Muscle layer of duodenum (tissue), 2 donors: ENCODE data around the gene DLG5.

Experiments used
- H3K27ac ChIP-seq: one replicate; pipeline ENCODE4 v1.7.0; 2013; ENCODE audit warnings: mild to moderate bottlenecking, low read length
- H3K27me3 ChIP-seq: one replicate; pipeline ENCODE4 v1.7.0; 2013; ENCODE audit warnings: low read depth, mild to moderate bottlenecking, control low read depth, low read length
- H3K36me3 ChIP-seq, 2 donors: one replicate each; pipeline ENCODE4 v1.7.0; 2013; ENCODE audit warnings: low read length in 2 of 2, control low read depth in 1 of 2, mild to moderate bottlenecking in 1 of 2; ENCODE audit not compliant: insufficient read depth in 2 of 2, control insufficient read depth in 1 of 2
- H3K4me1 ChIP-seq, 2 donors: one replicate each; pipeline ENCODE4 v1.7.0; 2013; ENCODE audit warnings: low read length in 2 of 2, mild to moderate bottlenecking in 2 of 2, control low read depth in 1 of 2, moderate library complexity in 1 of 2; ENCODE audit not compliant: insufficient read depth in 2 of 2, control insufficient read depth in 1 of 2
- H3K4me3 ChIP-seq, 2 donors: one replicate each; pipeline ENCODE4 v1.7.0; 2013; ENCODE audit warnings: low read length in 2 of 2, low read depth in 1 of 2, mild to moderate bottlenecking in 1 of 2
- H3K9me3 ChIP-seq, 2 donors: one replicate each; pipeline ENCODE4 v1.7.0; 2013; ENCODE audit warnings: low read length in 2 of 2, control low read depth in 1 of 2, mild to moderate bottlenecking in 1 of 2; ENCODE audit not compliant: control insufficient read depth in 1 of 2
- donor health status: healthy.

The DLG5 gene

DNA sequence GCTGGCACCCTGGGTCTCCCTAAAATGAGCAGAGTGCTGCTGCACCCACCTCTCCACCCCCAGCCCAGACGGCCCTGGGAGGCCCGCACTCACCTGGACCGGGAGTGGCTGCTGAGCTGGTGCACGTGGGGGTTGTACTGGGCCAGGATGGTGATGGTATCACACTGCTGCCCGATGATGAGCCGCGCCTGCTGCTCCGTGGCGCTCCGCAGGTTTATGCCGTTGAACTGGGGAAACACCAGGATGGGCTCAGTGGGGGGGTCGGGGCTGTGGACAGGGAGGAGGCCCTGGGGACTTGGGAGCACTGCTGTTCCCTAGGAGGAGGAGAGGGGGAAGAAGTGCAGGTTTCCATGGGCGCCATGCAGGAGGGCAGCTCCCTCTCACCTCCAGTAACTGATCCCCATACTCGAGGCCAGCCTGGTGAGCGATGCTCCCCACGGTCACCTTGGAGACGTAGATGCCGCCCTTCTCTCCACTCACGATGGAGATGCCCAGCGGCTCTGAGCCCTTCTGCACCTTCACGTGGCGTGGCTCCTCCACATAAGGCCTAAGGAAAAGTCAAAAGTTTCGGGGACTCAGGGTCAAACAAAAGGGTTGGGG, 114.6 kb downstream of the DLG5 start:
- no peak overlapping the region for H3K27ac ChIP-seq
- H3K27me3 ChIP-seq: no peaks in the 10 kb centered on the region
- H3K9me3 ChIP-seq: no peaks in the 10 kb centered on the region
- H3K4me3 ChIP-seq: no peak overlapping the region
- H3K36me3 ChIP-seq: peaks cover 57 to 82% of the 10 kb centered on the region in 2 donors
- no peaks in the 10 kb centered on the region for H3K4me1 ChIP-seq

DNA sequence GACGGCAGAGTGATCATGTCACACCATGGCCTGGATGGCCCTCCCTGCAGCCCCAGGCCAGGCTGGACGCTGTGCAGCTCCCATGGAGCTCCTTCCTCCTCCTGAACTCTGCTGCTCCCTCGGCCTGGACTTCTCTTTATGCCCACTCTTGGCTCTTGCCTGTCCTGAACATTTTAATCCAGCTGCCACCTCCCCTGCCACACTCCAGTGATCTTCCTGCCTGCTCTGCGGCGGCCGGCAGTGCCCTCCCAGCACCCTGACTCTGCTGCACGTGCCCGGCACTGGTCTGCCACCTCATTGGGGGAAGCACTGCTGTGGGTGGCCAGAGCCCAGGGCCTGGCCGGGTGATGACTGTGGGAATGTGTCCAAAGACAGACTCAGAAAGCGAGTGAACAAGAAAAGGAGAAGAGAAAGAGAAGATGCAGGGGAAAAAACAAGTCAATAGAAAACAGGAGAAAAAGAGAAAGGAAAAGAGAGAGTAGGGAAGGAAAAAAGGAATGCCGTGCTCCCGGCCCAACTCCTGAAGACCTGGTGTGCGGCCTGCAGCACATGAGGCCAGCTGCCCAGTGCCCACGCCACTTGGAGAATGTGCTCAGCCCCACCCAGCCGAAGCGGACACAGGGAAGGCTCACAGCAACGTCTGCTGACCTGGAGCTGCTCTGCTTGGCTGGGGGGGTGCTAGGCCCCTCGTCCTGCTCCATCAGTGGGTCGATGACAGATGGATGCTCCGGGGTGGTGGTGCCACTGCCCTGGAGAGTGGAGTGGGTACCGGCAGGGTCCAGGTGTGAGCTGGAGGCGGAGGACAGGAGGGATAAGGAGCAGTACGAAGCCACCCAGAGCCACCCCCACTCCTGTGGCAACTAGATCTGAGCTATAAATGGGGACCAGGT, 115.9 kb downstream of the DLG5 start:
- Histone ChIP-seq H3K27me3 (no peaks in the 10 kb centered on the region), H3K36me3 (peaks cover 53 to 83% of the 10 kb centered on the region in 2 donors), H3K9me3 (no peaks in the 10 kb centered on the region), H3K4me3 (no peak overlapping the region), H3K4me1 (no peaks in the 10 kb centered on the region), H3K27ac (no peak overlapping the region)

DNA sequence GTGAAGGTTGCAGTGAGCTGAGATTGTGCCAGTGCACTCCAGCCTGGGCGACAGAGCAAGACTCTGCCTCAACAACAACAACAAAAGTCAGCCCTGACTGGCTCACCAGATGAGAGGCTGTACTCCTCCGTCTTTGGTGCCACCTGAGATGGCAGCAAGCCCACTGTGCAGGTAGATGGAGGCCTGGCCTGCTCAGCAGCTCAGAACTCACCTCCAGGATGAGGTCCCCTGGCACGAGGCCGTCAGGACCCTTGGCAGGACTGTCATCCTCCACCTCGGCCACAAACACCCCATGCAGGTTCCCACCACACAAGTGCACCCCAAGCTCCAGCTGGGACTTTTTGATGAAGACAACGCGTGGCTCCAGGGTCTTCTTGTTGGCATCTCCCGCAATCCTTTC, 117.2 kb downstream of the DLG5 start:
- Histone ChIP-seq H3K36me3 (peaks cover 62 to 93% of the 10 kb centered on the region in 2 donors), H3K4me1 (no peaks in the 10 kb centered on the region), H3K4me3 (no peak overlapping the region), H3K27ac (no peak overlapping the region), H3K27me3 (no peaks in the 10 kb centered on the region), H3K9me3 (no peaks in the 10 kb centered on the region)

DNA sequence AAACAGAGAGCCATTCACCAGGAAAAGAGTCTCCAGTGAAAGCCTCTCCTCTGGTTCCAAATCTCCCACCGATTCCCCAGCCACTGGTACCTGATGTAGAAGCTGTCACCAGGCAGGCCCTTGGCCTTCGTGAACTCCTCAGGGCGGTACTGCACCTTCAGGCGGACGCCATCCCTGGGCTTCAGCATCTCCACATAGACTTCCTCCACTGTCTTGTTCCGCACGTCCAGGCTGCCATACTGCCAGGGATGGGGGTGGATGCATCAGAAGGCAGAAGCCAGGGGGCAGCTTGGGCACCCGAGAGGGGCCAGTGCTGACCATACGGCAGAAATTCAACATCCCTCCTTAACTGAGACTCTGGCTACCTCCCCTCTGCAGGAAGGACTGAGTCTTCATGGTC, 118.8 kb downstream of the DLG5 start:
- H3K9me3 ChIP-seq: no peaks in the 10 kb centered on the region
- H3K27ac ChIP-seq: no peak overlapping the region
- H3K4me3 ChIP-seq: no peak overlapping the region
- H3K36me3 ChIP-seq: peaks cover 57 to 89% of the 10 kb centered on the region in 2 donors
- no peaks in the 10 kb centered on the region for H3K27me3 ChIP-seq
- no peaks in the 10 kb centered on the region for H3K4me1 ChIP-seq

DNA sequence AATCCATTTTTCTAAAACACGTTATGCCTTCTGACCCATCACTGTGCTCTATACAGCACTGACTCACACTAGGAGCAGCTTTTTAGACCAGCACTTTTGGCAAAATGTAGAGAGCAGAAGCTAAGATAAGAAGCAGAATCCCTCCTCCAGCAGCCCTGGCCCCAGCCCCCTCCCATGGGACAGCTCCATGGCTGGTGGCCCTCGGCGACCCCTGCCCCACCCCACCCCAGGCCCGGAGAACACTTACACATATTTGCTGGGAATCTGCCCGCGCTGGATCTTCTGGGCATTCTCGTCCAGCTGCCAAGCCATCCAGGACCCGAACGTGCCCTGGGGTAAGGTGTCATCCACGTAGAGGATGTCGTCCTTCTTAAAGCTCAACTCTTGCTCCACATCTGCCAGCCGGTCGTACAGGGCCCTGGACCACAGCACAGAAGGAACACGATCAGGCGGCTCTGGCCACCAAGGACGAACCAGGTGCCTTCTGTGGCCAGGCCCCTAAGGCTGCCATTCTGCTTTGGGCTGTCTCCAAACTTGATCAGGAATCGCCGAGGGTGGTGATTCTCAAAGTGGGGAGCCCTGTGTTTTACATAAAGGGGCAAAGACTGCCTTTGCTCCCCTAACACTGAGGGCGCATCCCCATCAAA, 119.9 kb downstream of the DLG5 start:
- H3K9me3 ChIP-seq: no peaks in the 10 kb centered on the region
- H3K4me1 ChIP-seq: no peaks in the 10 kb centered on the region
- peaks cover 53 to 82% of the 10 kb centered on the region in 2 donors for H3K36me3 ChIP-seq
- no peaks in the 10 kb centered on the region for H3K27me3 ChIP-seq
- no peak overlapping the region for H3K4me3 ChIP-seq
- H3K27ac ChIP-seq: no peak overlapping the region

DNA sequence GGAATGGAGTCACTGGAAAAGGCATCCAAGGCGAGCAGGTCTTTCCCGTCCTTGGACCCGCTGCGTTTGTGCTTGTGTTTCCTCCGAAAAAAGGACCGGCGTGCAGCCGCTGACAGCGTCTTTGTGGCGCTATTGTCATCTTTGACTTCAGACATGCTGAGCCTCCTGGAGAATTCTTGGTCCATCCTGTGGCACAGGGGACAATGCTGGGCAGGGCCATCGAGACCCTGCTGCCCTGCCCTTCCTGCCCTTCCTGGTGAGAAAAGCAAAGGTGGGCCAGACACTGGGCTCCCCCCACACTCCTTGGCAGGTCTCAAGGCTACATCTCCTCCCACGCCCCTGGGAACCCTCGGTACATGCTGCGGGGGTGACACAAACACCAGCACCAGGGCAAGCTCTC, 120.9 kb downstream of the DLG5 start:
- Histone ChIP-seq H3K36me3 (peaks cover 44 to 82% of the 10 kb centered on the region in 2 donors), H3K4me1 (no peaks in the 10 kb centered on the region), H3K9me3 (no peaks in the 10 kb centered on the region), H3K27me3 (no peaks in the 10 kb centered on the region), H3K4me3 (no peak overlapping the region), H3K27ac (no peak overlapping the region)

DNA sequence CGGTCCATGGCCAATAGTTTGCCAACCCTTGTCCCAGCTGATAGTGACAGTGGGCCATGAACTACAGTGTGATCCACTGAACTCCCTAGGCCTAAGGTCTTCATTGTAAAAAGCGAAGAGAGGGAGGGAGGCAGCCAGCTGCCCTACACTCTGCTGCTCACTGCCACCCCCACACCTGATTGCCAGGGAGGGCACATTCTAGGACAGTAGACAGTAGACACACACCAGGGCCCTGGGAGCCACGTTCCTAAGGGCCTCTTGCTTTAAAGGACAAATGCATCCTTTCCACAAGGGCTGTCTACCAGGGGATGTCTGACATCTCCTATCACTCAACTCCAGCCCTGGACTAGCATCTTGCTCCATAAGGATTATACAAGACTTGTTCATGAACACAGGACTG, 122.2 kb downstream of the DLG5 start:
- no peaks in the 10 kb centered on the region for H3K4me1 ChIP-seq
- peaks cover 43 to 82% of the 10 kb centered on the region in 2 donors for H3K36me3 ChIP-seq
- no peak overlapping the region for H3K4me3 ChIP-seq
- H3K27me3 ChIP-seq: no peaks in the 10 kb centered on the region
- no peak overlapping the region for H3K27ac ChIP-seq
- no peaks in the 10 kb centered on the region for H3K9me3 ChIP-seq

DNA sequence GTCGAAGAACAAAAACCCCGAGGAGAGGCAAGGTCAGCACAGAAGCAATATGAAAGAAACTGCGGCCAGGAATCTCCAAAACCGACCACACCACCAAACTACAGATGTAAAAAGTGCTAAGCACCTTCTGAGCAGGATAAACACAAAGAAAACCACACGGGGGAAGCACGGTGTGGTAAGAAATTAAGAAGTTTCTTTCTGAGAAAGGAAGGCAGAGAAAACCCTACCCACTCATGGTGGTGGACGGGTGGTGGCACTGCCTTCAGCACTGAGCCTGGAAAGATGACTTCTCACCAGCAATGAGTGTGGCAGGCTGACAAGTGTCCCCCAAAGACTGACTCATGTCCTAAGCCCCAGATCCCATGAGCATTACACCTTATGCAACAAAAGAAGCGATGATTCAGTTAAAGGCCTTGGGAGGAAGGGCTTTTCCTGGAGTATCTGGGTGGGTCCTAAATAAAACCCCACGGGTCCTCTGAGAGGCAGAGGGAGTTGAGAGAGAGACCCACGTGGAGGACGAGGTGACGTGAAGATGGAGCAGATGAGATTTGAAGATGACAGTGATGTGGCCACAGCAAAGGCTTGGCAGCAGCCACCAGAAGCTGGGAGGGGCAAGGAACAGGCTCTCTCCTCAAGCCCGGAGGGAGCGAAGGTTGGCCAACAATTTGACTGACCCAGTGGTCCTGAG, 124.9 kb downstream of the DLG5 start:
- no peak overlapping the region for H3K4me3 ChIP-seq
- H3K4me1 ChIP-seq: no peaks in the 10 kb centered on the region
- no peaks in the 10 kb centered on the region for H3K9me3 ChIP-seq
- H3K27me3 ChIP-seq: no peaks in the 10 kb centered on the region
- H3K36me3 ChIP-seq: peaks cover 42 to 79% of the 10 kb centered on the region in 2 donors
- no peak overlapping the region for H3K27ac ChIP-seq

DNA sequence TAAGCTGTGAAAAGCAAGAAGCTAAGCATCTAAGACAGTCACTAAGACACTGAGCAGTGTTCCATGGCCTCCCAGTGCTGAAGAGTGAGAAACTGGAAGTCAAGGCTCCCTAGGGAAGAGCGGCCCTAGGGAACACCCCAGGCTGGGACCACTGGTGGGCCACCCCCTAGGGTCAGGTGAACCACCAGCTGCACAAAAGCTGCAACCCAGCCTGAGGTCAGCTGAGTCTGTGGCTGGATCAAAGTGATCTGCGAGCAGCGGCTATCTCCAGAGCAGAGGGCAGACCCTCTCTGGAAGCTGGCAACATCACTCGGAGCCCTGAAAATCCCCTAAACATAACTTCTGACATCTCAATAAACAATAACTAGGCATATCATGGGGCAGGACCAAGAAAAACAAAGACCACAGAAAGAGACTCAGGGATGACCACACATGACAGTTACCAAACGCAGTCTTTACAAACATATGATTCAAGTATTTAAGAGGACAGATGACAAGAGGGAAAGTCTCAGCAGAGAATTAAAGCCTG, 125.8 kb downstream of the DLG5 start:
- H3K9me3 ChIP-seq: no peaks in the 10 kb centered on the region
- H3K36me3 ChIP-seq: peaks cover 49 to 79% of the 10 kb centered on the region in 2 donors

DNA sequence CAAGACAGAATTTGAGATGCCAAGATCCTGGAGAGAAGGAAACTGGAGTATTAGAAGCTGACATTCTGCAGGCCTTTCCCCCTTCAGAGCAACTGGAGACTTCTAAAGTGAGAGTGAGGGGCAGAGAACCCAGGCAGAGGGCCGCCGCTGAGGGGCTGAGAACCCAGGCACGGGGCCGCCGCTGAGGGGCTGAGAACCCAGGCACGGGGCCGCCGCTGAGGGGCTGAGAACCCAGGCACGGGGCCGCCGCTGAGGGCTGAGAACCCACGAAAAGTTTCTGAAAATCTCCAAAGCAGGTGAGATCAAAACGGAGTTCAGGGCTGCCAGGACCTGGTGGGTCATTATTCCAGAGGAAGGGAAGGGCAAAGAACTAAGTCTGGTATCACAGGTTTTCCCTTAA, 126.2 kb downstream of the DLG5 start:
- H3K4me3 ChIP-seq: no peak overlapping the region
- no peak overlapping the region for H3K27ac ChIP-seq
- no peaks in the 10 kb centered on the region for H3K9me3 ChIP-seq
- no peaks in the 10 kb centered on the region for H3K27me3 ChIP-seq
- no peaks in the 10 kb centered on the region for H3K4me1 ChIP-seq
- peaks cover 48 to 79% of the 10 kb centered on the region in 2 donors for H3K36me3 ChIP-seq

More for the DNA sequence above, 125.8 kb downstream of the DLG5 start:
- Histone ChIP-seq H3K27me3 (no peaks in the 10 kb centered on the region), H3K27ac (no peak overlapping the region), H3K4me3 (no peak overlapping the region), H3K4me1 (no peaks in the 10 kb centered on the region)

DNA sequence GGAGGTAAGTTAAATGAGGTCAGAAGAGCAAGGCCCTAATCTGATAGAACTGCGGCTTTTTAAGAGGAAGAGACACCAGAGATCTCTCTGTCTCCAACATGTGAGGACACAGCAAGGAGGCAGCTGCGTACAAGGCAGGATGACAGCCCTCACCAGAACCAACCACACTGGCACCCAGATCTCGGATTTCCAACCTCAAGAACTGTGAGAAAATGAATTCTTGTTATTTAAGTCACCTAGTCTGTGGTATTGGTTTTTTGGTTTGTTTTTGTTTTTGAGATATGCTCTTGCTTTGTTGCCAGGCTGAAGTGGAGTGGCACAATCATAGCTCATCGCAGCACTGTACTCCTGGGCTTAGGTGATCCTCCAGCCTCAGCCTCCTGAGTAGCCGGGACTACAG, 127.2 kb downstream of the DLG5 start:
- no peak overlapping the region for H3K27ac ChIP-seq
- H3K4me3 ChIP-seq: no peak overlapping the region
- peaks cover 45 to 79% of the 10 kb centered on the region in 2 donors for H3K36me3 ChIP-seq

More for the DNA sequence above, 127.2 kb downstream of the DLG5 start:
- Histone ChIP-seq H3K27me3 (no peaks in the 10 kb centered on the region), H3K4me1 (no peaks in the 10 kb centered on the region), H3K9me3 (no peaks in the 10 kb centered on the region)
